Retina (tissue), 1 donor: Measurements from ENCODE around the gene SENP3.

Experiments
- DNase-seq: peaks from one replicate; pipeline ENCODE4 v3.0.0-alpha.2; 2016

SENP3 gene

GRCh38 chr17:7561589-7562207, at the start of gene SENP3:
TSS of gene SENP3 (plus strand) at chr17:7561919. CDS start at chr17:7563077, 1,158 bp downstream.
- peak; percentile 94 for DNase-seq

- DNase-seq, result no peak
Measured at GRCh38 chr17:7512105-7512504, 49.6 kb upstream of the SENP3 start.

- DNase-seq, result no peak
Measured at GRCh38 chr17:7512824-7513540, 48.7 kb upstream of the SENP3 start.

GRCh38 chr17:7513850-7514419, 47.8 kb upstream of the SENP3 start:
- no peak for DNase-seq

- DNase-seq, result no peak
Measured at GRCh38 chr17:7515911-7516610, 45.7 kb upstream of the SENP3 start.

GRCh38 chr17:7523033-7523432, 38.7 kb upstream of the SENP3 start:
- DNase-seq, result no peak

GRCh38 chr17:7528842-7529241, 32.9 kb upstream of the SENP3 start:
- no peak for DNase-seq

GRCh38 chr17:7530023-7530900, 31.5 kb upstream of the SENP3 start:
- no peak for DNase-seq

- no peak for DNase-seq
Measured at GRCh38 chr17:7538050-7538449, 23.7 kb upstream of the SENP3 start.

- DNase-seq, result no peak
Measured at GRCh38 chr17:7538891-7539545, 22.7 kb upstream of the SENP3 start.

- no peak for DNase-seq
Measured at GRCh38 chr17:7541074-7541621, 20.6 kb upstream of the SENP3 start.

GRCh38 chr17:7544911-7545310, 16.8 kb upstream of the SENP3 start:
- DNase-seq, result no peak

- peak; percentile 66 for DNase-seq
Measured at GRCh38 chr17:7548585-7549400, 12.9 kb upstream of the SENP3 start, which contains the start of gene TNFSF12. TSS of gene TNFSF12 (plus strand) at chr17:7549058. CDS start at chr17:7549154, 96 bp downstream.

- peak; percentile 57 for DNase-seq
Measured at GRCh38 chr17:7549401-7550055, 12.2 kb upstream of the SENP3 start.

GRCh38 chr17:7550344-7550743, 11.4 kb upstream of the SENP3 start:
- DNase-seq, result no peak

- DNase-seq, result no peak
Measured at GRCh38 chr17:7551396-7551795, 10.3 kb upstream of the SENP3 start.

GRCh38 chr17:7552621-7553051, 9.1 kb upstream of the SENP3 start:
- no peak for DNase-seq

GRCh38 chr17:7553356-7553755, 8.4 kb upstream of the SENP3 start:
- DNase-seq, result no peak

- DNase-seq, result no peak
Measured at GRCh38 chr17:7555320-7555948, 6.3 kb upstream of the SENP3 start.

GRCh38 chr17:7556627-7557026, 5.1 kb upstream of the SENP3 start:
- DNase-seq, result no peak
